Tibial nerve (tissue), 4 donors: ENCODE results near the gene DCAF15.

Experiments
- EP300 ChIP-seq, 2 donors: sonication (generic); formaldehyde crosslinking; IDR thresholded peaks; one replicate each; pipeline ENCODE4 v1.6.1; 2017; ENCODE audit warnings: antibody characterized with exemption in 2 of 2, mild to moderate bottlenecking in 1 of 2
- TF ChIP-seq, protein P1 (sequence below), 5 experiments: fragments of 200-600 bp in 3 of 5; fragments of 450-650 bp in 2 of 5; sonication (generic) in 3 of 5; IDR thresholded peaks; one replicate each; pipeline ENCODE4 v1.5.1; 2016 to 2019; ENCODE audit warnings: antibody characterized with exemption in 5 of 5, mild to moderate bottlenecking in 3 of 5, moderate library complexity in 2 of 5

DNA sequence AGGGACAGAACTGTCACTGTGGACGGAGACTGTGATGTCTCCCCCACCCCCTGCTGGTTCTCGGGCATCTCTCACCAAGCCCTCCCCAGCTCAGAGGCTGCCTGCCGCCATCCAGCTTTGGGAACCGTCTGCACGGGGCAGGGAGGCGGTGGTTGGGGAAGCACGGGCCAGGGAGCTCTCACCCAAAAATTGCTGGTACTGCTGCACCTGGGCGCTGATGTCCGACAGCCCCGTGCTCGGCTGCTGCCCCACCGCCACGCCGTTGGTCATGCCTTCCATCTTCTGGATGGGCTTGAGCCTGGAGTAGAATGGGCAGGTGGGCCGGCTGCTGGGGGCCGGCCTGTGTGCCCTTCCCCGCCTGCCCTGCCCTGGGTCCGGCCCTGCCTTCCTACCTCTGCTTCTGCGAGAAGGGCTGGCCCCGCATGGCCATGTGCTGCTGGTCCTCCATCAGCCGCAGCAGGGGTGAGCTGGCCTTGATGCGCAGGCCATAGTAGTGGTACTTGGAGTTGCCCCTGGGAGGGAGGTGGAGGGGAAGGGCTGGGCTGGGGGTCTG is 16.1 kb downstream of the DCAF15 start:
- TF ChIP-seq, protein P1, sequence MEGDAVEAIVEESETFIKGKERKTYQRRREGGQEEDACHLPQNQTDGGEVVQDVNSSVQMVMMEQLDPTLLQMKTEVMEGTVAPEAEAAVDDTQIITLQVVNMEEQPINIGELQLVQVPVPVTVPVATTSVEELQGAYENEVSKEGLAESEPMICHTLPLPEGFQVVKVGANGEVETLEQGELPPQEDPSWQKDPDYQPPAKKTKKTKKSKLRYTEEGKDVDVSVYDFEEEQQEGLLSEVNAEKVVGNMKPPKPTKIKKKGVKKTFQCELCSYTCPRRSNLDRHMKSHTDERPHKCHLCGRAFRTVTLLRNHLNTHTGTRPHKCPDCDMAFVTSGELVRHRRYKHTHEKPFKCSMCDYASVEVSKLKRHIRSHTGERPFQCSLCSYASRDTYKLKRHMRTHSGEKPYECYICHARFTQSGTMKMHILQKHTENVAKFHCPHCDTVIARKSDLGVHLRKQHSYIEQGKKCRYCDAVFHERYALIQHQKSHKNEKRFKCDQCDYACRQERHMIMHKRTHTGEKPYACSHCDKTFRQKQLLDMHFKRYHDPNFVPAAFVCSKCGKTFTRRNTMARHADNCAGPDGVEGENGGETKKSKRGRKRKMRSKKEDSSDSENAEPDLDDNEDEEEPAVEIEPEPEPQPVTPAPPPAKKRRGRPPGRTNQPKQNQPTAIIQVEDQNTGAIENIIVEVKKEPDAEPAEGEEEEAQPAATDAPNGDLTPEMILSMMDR (IDR thresholded peaks at IDR 0.05): no peak
- TF ChIP-seq EP300 (IDR thresholded peaks at IDR 0.05): no peak
